Prostate gland (tissue), 2 donors: ENCODE results near the gene SP9.

ENCODE experiments used
- CTCF ChIP-seq, 4 experiments: fragments of 200-600 bp in 2 of 4; fragments of 450-650 bp in 2 of 4; sonication (generic) in 2 of 4; IDR thresholded peaks; 1 replicate in 3 of 4; 2 replicates in 1 of 4; pipeline ENCODE4 v1.5.1; 2016 to 2019; ENCODE audit warnings: antibody characterized with exemption in 4 of 4, mild to moderate bottlenecking in 2 of 4, moderate library complexity in 2 of 4
- POLR2A ChIP-seq: fragments of 450-650 bp; IDR thresholded peaks from one replicate; pipeline ENCODE4 v1.6.1; 2016; ENCODE audit warnings: antibody characterized with exemption, mild to moderate bottlenecking

GRCh38 chr2:174327021-174327840 lies 7.5 kb upstream of the SP9 start:
- no peak for TF ChIP-seq POLR2A
- no peak for TF ChIP-seq CTCF (IDR thresholded peaks at IDR 0.05)
